Hematopoietic multipotent progenitor cell treated with erythropoietin and hydrocortisone succinate and interleukin-3 and kit ligand, for 15 days (in vitro differentiated cells): ENCODE measurements around the gene FSCN2.
A peak's percentile ranks its signal among the peaks of the same experiment; 100 is the strongest.

Experiments used
- DNase-seq: peaks from one replicate; pipeline ENCODE4 v3.0.0-alpha.2; 2015; ENCODE audit warnings: low spot score

The FSCN2 gene

GRCh38 chr17:81527591-81528383, at the start of gene FSCN2:
Gene FSCN2 (plus strand): TSS chr17:81528377. CDS start chr17:81528532, 155 bp downstream.
- no peak for DNase-seq

- no peak for DNase-seq
These were observed 48.8 kb upstream of the FSCN2 start for GRCh38 chr17:81479175-81480071.

- DNase-seq, result no peak
These were observed 47.8 kb upstream of the FSCN2 start for GRCh38 chr17:81480140-81481072.

GRCh38 chr17:81481073-81481799, 46.9 kb upstream of the FSCN2 start:
- no peak for DNase-seq

GRCh38 chr17:81481815-81482505, 46.2 kb upstream of the FSCN2 start:
- DNase-seq, result no peak

GRCh38 chr17:81482673-81483072, 45.5 kb upstream of the FSCN2 start:
- no peak for DNase-seq

GRCh38 chr17:81483085-81483861, 44.9 kb upstream of the FSCN2 start:
- no peak for DNase-seq

GRCh38 chr17:81483862-81484194, 44.3 kb upstream of the FSCN2 start:
- DNase-seq, result no peak

GRCh38 chr17:81484195-81484979, 43.8 kb upstream of the FSCN2 start:
- DNase-seq, result peak; percentile 63

- no peak for DNase-seq
These were observed 41.9 kb upstream of the FSCN2 start for GRCh38 chr17:81486199-81486810.

- no peak for DNase-seq
These were observed 41.1 kb upstream of the FSCN2 start for GRCh38 chr17:81487089-81487486.

GRCh38 chr17:81487487-81488275, 40.5 kb upstream of the FSCN2 start:
- peak; percentile 61 for DNase-seq

GRCh38 chr17:81488276-81488860, 39.8 kb upstream of the FSCN2 start:
- DNase-seq, result no peak

GRCh38 chr17:81489012-81489997, 38.9 kb upstream of the FSCN2 start:
- no peak for DNase-seq

- DNase-seq, result no peak
These were observed 37.9 kb upstream of the FSCN2 start for GRCh38 chr17:81489998-81490992.
